H1 (cell line): ENCODE results near the gene SMYD3.

Experiments
- TF ChIP-seq, protein P1 (sequence below): IDR thresholded peaks from 2 replicates; pipeline ENCODE4 v1.6.1; 2012; ENCODE audit warnings: low read length, inconsistent platforms
- TF ChIP-seq, protein P2 (sequence below), 3 experiments: IDR thresholded peaks; 1 replicate in 2 of 3; 2 replicates in 1 of 3; pipeline versions ENCODE4 v1.5.1 to v1.6.1; 2011; ENCODE audit warnings: low read length in 3 of 3, mild to moderate bottlenecking in 3 of 3, inconsistent platforms in 2 of 3, low read depth in 1 of 3, moderate library complexity in 1 of 3; ENCODE audit not compliant: insufficient read depth in 1 of 3; ENCODE audit errors: control extremely low read depth in 1 of 3

DNA sequence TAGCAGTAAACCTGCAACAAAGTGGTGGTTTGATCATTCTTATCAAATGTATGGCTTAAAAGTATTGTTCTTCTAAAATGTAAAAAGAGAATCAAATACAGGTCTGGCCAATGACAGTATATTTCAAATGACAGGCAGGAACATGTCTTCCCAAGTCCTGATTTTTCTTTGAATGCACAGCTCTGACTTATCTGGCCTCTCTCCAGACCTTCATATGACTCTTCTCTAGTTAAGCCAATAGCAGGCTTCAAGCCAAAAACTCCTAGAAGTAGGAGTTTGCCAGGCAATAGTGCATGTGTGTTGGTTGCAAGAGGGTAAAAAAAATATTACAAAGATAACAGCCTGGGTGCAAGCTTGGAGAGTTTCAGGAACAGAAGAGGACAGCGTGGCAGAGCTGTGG, 345.5 kb downstream of the SMYD3 start:
- TF ChIP-seq, protein P1, sequence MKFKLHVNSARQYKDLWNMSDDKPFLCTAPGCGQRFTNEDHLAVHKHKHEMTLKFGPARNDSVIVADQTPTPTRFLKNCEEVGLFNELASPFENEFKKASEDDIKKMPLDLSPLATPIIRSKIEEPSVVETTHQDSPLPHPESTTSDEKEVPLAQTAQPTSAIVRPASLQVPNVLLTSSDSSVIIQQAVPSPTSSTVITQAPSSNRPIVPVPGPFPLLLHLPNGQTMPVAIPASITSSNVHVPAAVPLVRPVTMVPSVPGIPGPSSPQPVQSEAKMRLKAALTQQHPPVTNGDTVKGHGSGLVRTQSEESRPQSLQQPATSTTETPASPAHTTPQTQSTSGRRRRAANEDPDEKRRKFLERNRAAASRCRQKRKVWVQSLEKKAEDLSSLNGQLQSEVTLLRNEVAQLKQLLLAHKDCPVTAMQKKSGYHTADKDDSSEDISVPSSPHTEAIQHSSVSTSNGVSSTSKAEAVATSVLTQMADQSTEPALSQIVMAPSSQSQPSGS = no peak
- TF ChIP-seq, protein P2, sequence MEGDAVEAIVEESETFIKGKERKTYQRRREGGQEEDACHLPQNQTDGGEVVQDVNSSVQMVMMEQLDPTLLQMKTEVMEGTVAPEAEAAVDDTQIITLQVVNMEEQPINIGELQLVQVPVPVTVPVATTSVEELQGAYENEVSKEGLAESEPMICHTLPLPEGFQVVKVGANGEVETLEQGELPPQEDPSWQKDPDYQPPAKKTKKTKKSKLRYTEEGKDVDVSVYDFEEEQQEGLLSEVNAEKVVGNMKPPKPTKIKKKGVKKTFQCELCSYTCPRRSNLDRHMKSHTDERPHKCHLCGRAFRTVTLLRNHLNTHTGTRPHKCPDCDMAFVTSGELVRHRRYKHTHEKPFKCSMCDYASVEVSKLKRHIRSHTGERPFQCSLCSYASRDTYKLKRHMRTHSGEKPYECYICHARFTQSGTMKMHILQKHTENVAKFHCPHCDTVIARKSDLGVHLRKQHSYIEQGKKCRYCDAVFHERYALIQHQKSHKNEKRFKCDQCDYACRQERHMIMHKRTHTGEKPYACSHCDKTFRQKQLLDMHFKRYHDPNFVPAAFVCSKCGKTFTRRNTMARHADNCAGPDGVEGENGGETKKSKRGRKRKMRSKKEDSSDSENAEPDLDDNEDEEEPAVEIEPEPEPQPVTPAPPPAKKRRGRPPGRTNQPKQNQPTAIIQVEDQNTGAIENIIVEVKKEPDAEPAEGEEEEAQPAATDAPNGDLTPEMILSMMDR (IDR thresholded peaks at IDR 0.05; ENCODE audit: control extremely low read depth in 1 of 3, insufficient read depth in 1 of 3, low read depth in 1 of 3, low read length in 3 of 3) = no peak
